GM12872 (cell line): Measurements from ENCODE around the gene LETMD1.
A peak's percentile ranks its signal among the peaks of the same experiment; 100 is the strongest.

Experiments
- CTCF ChIP-seq: IDR thresholded peaks from 3 replicates; pipeline ENCODE4 v1.5.1; 2011; ENCODE audit warnings: low read depth, mild to moderate bottlenecking, low read length, moderate library complexity; ENCODE audit not compliant: insufficient read depth

Gene LETMD1

GRCh38 chr12:51047655-51048540, at the start of gene LETMD1:
Gene LETMD1, plus strand, starts transcription at chr12:51048327. Its CDS starts 30 bp downstream, at chr12:51048357.
- peak; percentile 92 for TF ChIP-seq CTCF

GRCh38 chr12:50999093-50999492, 49.0 kb upstream of the LETMD1 start:
- TF ChIP-seq CTCF = no peak

GRCh38 chr12:51000245-51000644, 47.9 kb upstream of the LETMD1 start:
- no peak for TF ChIP-seq CTCF

GRCh38 chr12:51001799-51002198, 46.3 kb upstream of the LETMD1 start:
- no peak for TF ChIP-seq CTCF

- no peak for TF ChIP-seq CTCF
Observed at GRCh38 chr12:51004504-51004903, 43.6 kb upstream of the LETMD1 start.

- TF ChIP-seq CTCF = no peak
Observed at GRCh38 chr12:51005030-51005429, 43.1 kb upstream of the LETMD1 start.

GRCh38 chr12:51005671-51006070, 42.5 kb upstream of the LETMD1 start:
- no peak for TF ChIP-seq CTCF
